ENCODE results near the gene ADPRHL1.
"Not testable (repeated sequence)": the region's sequence is repeated elsewhere in the genome, so short reads cannot be mapped to it uniquely, and the experiment has no call there.

ADPRHL1 gene

GRCh38 chr13:113477724-113478123 is 24.4 kb upstream of the ADPRHL1 start:
- DNase-seq: no peak

DNA sequence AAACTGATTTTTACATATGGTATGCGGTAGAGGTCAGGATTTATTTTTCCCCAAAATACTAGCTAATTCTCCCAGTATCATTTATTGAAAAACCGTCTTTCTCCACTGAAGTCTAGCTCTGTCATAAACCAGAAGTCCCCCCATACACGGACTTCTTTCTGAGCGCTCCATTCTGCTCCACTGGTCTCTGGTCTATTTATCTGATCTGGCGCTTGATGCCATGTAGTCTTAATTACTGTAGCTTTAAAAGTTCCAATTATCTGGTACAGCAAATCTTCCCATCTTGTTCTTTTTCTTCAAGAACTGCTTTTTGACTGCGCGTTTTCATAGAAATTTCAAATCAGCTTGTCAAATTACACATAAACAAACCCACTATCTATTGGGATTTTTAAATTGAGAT is 23.5 kb upstream of the ADPRHL1 start:
- DNase-seq: no peak

- DNase-seq: no peak
Measured at GRCh38 chr13:113475911-113476310, 22.6 kb upstream of the ADPRHL1 start.

- DNase-seq: no peak
Measured at GRCh38 chr13:113475280-113475679, 22.0 kb upstream of the ADPRHL1 start.

DNA sequence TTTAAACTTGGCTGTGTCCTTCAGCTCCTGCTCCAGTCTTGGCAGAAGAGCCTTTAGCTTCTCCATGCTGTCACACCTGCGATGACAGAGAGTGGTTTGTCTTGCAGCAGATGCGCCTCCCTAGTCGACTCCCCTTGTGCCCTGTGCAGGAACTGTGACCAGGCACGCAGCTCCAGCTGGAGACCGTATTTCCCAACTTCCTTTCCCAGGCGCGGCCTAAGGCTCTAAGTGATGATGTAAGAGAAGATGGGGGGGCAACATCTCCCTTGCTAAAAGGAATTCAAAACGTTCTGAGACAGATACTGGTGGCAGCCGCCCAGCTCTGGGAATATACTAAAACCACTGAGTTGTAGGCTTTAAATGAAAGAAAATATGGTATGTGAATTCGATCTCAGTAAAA is 20.9 kb upstream of the ADPRHL1 start:
- DNase-seq: no peak

- DNase-seq: no peak
Measured at GRCh38 chr13:113472355-113473025, 19.2 kb upstream of the ADPRHL1 start.

- no peak for DNase-seq
Measured at GRCh38 chr13:113471844-113472243, 18.6 kb upstream of the ADPRHL1 start.

- not testable (repeated sequence) for DNase-seq
Measured at GRCh38 chr13:113470635-113471163, 17.4 kb upstream of the ADPRHL1 start.

DNA sequence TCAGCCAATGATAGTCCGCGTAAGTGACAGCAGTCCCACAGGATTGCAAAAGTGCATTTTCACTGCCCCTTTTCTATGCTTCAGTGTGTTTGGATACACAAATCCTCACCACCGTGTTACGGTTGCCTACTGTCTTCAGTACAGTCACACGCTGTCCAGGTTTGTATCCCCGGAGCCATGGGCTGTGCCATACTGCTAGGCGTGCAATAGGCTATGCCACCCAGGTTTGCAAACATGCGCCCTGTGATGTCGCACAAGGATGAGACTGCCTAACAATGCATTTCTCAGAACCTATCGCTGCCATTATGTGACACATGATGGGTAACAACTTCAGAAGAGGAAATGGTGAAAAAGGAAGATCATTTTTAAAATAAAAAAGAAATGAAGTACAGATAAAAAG is 16.8 kb upstream of the ADPRHL1 start:
- DNase-seq: no peak

DNA sequence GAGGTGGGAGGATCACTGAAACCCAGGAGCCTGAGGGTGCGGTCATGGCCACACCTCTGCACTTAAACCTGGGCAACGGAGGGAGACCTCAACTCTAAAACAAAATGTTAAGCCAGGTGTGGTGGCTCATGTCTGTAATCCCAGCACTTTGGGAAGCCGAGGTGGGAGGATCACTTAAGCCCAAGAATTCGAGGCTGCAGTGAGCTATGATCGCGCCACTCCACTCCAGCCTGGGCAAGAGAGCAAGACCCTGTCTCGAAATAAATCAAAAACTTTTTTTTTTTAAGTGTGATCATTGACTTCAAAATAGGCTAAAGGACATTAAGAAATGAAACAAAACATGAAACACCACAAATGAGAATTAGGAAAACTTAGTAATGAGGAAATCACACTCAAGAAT is 16.3 kb upstream of the ADPRHL1 start:
- no peak for DNase-seq

DNA sequence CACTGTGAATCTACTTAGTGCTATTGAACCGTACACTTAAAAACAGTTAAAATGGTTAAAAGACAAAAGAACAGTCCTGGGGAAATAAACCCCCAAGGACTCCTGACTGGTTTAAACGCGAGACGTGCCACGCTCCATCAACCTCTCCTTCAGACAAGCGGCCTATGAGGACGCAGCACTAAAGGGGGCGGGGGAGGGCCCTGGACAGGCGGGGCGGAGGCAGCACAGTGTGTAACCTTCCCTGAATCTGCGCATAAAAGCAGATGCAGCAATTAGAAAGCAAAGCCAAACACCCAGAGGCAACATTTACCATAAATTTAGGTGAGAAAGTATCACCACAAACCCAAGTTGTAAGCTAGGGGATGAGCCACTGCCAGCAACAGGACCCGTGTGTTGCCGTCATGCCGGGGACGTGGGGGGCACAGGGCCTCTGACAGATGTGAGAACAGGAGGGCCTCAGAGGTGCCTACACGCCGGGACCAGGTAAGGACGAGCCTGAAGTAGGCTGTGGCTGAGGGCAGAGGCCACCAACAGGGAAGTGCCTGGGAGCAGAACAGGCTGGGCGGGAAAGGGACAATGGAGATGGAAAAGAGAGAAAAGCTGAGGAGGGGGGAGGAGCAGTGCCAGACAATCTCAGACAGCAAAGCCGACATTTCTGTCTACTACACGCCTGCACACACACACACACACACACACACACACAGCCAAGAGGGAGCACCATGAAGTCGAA is 15.3 kb upstream of the ADPRHL1 start:
- DNase-seq: no peak

DNA sequence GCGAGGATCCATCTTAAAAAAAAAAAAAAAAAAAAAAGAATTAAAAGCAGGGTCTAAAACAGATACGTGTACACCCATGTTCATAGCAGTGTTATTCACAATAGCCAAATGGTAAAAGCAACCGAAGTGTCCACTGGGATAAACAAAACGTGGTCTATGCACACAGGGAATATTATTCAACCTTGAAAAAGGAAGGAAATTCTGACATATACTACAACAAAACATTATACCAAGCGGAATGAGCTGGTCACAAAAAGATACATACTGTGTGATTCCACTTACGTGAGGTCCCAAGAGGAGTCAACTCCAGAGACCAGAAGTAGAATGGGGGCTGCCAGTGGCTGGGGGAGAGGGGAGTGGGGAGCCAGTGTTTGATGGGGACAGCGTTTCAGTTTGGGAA is 14.7 kb upstream of the ADPRHL1 start:
- no peak for DNase-seq

GRCh38 chr13:113466383-113466782 is 13.1 kb upstream of the ADPRHL1 start:
- DNase-seq: no peak

GRCh38 chr13:113465300-113465699 is 12.0 kb upstream of the ADPRHL1 start:
- DNase-seq: no peak

GRCh38 chr13:113464476-113464875 is 11.2 kb upstream of the ADPRHL1 start:
- no peak for DNase-seq

- no peak for DNase-seq
Measured at GRCh38 chr13:113461022-113461751, 7.9 kb upstream of the ADPRHL1 start.

GRCh38 chr13:113460599-113460998 is 7.3 kb upstream of the ADPRHL1 start:
- DNase-seq: no peak

DNA sequence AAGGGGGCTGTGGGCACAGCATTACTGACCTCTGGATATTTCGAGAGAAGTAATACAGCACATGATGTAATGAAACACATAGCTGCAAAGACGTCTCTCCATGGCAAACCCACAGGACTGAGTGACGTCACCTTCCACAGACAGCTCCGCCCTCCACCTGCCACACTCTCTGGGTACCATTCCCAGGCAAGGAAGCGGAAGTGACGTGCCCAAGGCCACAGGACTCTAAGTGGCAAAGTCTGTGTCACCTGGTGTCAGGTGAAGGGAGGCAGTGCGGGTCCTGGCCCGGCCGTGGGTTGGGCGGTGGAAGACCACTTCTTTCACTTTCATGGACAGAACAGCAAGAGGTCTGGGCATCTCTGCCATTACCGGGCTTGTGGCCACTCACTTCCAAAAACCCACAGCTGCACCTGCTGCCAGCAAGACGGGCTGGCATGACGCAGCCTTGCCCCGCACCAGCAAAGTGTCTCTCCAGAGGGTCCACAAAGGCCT is 6.8 kb upstream of the ADPRHL1 start:
- no peak for DNase-seq

- DNase-seq: no peak
Measured at GRCh38 chr13:113458253-113459065, 5.2 kb upstream of the ADPRHL1 start.

DNA sequence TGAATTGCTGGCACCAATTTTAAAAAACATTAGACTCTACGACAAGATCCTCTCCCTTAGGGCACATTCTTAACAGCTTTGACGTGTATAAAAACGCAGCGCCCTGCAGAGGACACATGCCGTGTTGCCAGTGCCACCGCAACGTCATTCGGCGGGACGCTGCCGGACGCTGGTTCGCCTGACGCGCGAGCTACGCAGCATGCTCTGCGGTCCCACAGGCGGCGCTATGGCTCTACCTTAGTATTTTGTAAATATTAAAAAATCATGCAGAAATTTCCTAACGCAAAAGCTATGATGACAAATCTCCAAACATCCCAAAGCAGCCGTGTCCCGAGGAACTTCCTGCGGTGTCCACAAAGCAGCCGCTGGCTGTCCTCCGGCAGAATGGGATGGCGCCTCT is 4.2 kb upstream of the ADPRHL1 start:
- no peak for DNase-seq

DNA sequence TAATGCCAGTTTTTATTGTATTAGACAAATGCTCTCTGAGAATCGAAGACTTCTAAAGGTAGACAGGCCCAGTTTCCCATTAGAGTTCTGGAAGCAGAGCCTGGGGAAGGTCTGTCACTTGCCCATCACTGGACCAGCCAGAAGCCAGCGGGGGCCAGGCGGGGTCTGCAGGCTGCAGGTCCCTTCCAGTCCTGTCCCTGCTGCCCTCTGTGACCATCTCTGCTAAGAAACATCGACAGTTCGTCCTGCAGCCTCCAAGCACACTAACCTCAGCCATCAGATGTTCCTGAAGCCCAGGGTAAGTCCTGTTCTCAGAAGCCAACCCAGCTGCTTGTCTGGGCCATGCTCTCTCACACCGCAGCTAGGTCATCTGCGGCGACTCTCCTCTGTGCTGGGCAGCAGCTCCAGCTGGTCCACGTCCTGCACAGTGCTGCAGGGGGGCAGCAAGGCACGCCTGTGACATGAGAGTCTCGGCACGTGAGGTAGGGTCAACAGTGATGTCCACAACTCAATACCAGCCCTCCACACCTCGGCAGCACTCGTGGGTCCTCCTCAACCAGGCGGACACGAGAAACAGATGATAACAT is 2.9 kb upstream of the ADPRHL1 start:
- no peak for DNase-seq

DNA sequence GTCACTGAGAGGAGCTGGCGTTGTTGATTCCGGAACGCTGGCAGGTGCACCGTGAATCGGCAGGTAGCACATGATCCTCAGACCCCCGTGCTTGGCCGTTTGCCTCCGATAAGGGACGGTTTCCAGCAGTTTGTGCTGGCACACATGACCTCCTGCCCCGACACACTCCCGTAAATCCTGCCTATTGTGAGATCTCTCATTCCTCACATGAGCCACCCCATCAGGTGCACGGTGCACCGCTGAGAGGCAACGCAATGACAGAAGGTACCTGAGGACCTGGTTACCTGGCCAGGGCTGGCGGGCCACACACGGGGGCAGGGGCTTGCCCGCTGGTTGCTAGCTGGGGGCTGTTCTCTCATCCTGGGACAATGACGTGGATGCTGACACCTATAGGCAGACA is 2.1 kb upstream of the ADPRHL1 start:
- no peak for DNase-seq
